Duodenal mucosa (tissue), 2 donors: Measurements from ENCODE around the gene FEM1C.

Experiments
- H3K27ac ChIP-seq: one replicate; pipeline ENCODE4 v1.7.0; 2013; ENCODE audit warnings: low read depth, low read length
- H3K27me3 ChIP-seq, 2 donors: one replicate each; pipeline ENCODE4 v1.7.0; 2013; ENCODE audit warnings: low read length in 2 of 2, control low read depth in 1 of 2; ENCODE audit not compliant: insufficient read depth in 2 of 2, control insufficient read depth in 1 of 2
- H3K36me3 ChIP-seq, 2 donors: one replicate each; pipeline ENCODE4 v1.7.0; 2013; ENCODE audit warnings: low read length in 2 of 2, control low read depth in 1 of 2; ENCODE audit not compliant: insufficient read depth in 2 of 2, control insufficient read depth in 1 of 2
- H3K4me1 ChIP-seq, 2 donors: one replicate each; pipeline ENCODE4 v1.7.0; 2013; ENCODE audit warnings: low read length in 2 of 2, control low read depth in 1 of 2; ENCODE audit not compliant: insufficient read depth in 2 of 2, control insufficient read depth in 1 of 2
- H3K4me3 ChIP-seq, 2 donors: one replicate each; pipeline ENCODE4 v1.7.0; 2013; ENCODE audit warnings: low read length in 2 of 2, low read depth in 1 of 2
- H3K9ac ChIP-seq, 2 donors: one replicate each; pipeline ENCODE4 v1.7.0; 2013; ENCODE audit warnings: low read length in 2 of 2, low read depth in 1 of 2
- H3K9me3 ChIP-seq, 2 donors: one replicate each; pipeline ENCODE4 v1.7.0; 2013; ENCODE audit warnings: low read length in 2 of 2, control low read depth in 1 of 2; ENCODE audit not compliant: control insufficient read depth in 1 of 2

The FEM1C gene

GRCh38 chr5:115558388-115558956, 13.9 kb upstream of the FEM1C start:
- no peaks in the 10 kb centered on the region for H3K36me3 ChIP-seq
- H3K27ac ChIP-seq = no peak overlapping the region
- H3K9ac ChIP-seq = no peak overlapping the region
- H3K4me1 ChIP-seq = peaks cover 0 to 8% of the 10 kb centered on the region in 2 donors
- no peaks in the 10 kb centered on the region for H3K27me3 ChIP-seq
- H3K4me3 ChIP-seq = no peak overlapping the region
- no peaks in the 10 kb centered on the region for H3K9me3 ChIP-seq

- Histone ChIP-seq H3K36me3 (no peaks in the 10 kb centered on the region), H3K4me1 (peaks cover 0 to 8% of the 10 kb centered on the region in 2 donors), H3K9me3 (no peaks in the 10 kb centered on the region), H3K4me3 (no peak overlapping the region), H3K27ac (no peak overlapping the region), H3K27me3 (no peaks in the 10 kb centered on the region), H3K9ac (no peak overlapping the region)
Observed at GRCh38 chr5:115557667-115558387, 13.3 kb upstream of the FEM1C start.

GRCh38 chr5:115556276-115556675, 11.7 kb upstream of the FEM1C start:
- no peaks in the 10 kb centered on the region for H3K36me3 ChIP-seq
- H3K4me3 ChIP-seq = no peak overlapping the region
- no peaks in the 10 kb centered on the region for H3K9me3 ChIP-seq
- H3K9ac ChIP-seq = no peak overlapping the region
- no peaks in the 10 kb centered on the region for H3K27me3 ChIP-seq
- no peak overlapping the region for H3K27ac ChIP-seq
- peaks cover 0 to 8% of the 10 kb centered on the region in 2 donors for H3K4me1 ChIP-seq

GRCh38 chr5:115555084-115555633, 10.6 kb upstream of the FEM1C start:
- Histone ChIP-seq H3K36me3 (no peaks in the 10 kb centered on the region), H3K9ac (no peak overlapping the region), H3K9me3 (no peaks in the 10 kb centered on the region), H3K4me1 (peaks cover 0 to 8% of the 10 kb centered on the region in 2 donors), H3K27me3 (no peaks in the 10 kb centered on the region), H3K27ac (no peak overlapping the region), H3K4me3 (no peak overlapping the region)

DNA sequence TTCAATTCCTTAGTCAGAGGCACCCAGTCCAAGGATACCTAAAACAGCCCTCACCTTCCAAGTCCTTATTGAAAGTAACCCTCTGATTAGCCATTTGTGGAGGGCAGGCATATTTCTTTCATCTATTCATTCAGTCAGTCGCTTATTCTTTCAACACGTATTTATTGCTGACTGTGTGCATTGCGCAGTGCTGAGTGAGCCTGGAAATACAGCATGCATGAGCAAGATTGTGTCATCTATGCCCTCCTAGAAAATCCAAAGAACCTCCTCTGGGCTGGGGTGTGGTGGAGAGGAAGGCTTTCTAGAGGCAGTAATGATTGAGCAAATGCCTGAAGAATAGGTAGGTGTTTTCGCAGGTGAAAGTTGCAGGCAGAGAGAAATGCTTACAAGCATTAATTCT, 8.5 kb upstream of the FEM1C start:
- H3K4me3 ChIP-seq = no peak overlapping the region
- H3K36me3 ChIP-seq = no peaks in the 10 kb centered on the region
- no peaks in the 10 kb centered on the region for H3K9me3 ChIP-seq
- no peak overlapping the region for H3K9ac ChIP-seq
- H3K27me3 ChIP-seq = no peaks in the 10 kb centered on the region
- H3K27ac ChIP-seq = no peak overlapping the region
- peaks cover 0 to 4% of the 10 kb centered on the region in 2 donors for H3K4me1 ChIP-seq

DNA sequence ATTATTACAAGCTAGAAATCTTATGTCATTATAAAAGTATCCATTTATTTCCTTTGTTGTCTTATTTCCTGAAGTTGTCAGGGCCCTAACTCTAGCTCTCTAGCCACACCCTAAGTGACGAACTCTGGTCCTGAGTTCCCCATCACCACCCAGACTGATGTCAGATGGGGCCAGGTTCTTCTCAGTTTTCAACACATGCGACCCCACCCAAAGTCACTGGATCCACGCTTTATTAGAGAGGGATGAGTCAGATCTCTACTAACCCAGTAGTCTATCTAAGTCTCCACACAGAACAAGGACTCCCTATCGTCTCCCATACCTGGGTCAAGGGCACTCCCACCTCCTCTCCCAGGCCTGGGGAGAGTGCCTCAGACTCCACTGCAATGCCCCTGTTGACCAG, 6.8 kb upstream of the FEM1C start:
- Histone ChIP-seq H3K9ac (no peak overlapping the region), H3K9me3 (peaks cover 0 to 3% of the 10 kb centered on the region in 2 donors), H3K27me3 (no peaks in the 10 kb centered on the region), H3K4me3 (no peak overlapping the region), H3K27ac (no peak overlapping the region), H3K4me1 (no peaks in the 10 kb centered on the region), H3K36me3 (no peaks in the 10 kb centered on the region)

GRCh38 chr5:115549154-115549553, 4.6 kb upstream of the FEM1C start:
- H3K4me3 ChIP-seq = no peak overlapping the region
- H3K9me3 ChIP-seq = peaks cover 0 to 14% of the 10 kb centered on the region in 2 donors
- H3K27ac ChIP-seq = no peak overlapping the region
- H3K27me3 ChIP-seq = no peaks in the 10 kb centered on the region
- no peak overlapping the region for H3K9ac ChIP-seq
- H3K36me3 ChIP-seq = no peaks in the 10 kb centered on the region
- no peaks in the 10 kb centered on the region for H3K4me1 ChIP-seq

GRCh38 chr5:115548683-115549082, 4.1 kb upstream of the FEM1C start:
- H3K9ac ChIP-seq = no peak overlapping the region
- H3K4me1 ChIP-seq = no peaks in the 10 kb centered on the region
- no peaks in the 10 kb centered on the region for H3K27me3 ChIP-seq
- no peak overlapping the region for H3K4me3 ChIP-seq
- no peaks in the 10 kb centered on the region for H3K36me3 ChIP-seq
- peaks cover 0 to 14% of the 10 kb centered on the region in 2 donors for H3K9me3 ChIP-seq
- no peak overlapping the region for H3K27ac ChIP-seq

- H3K4me3 ChIP-seq = peak overlapping the region; percentile 41 to 56
- H3K27ac ChIP-seq = no peak overlapping the region
- peaks cover 0 to 14% of the 10 kb centered on the region in 2 donors for H3K9me3 ChIP-seq
- H3K4me1 ChIP-seq = peaks cover 14 to 21% of the 10 kb centered on the region in 2 donors
- H3K9ac ChIP-seq = peak overlapping the region in 1 of 2 donors; percentile 52
- H3K36me3 ChIP-seq = peaks cover 4 to 5% of the 10 kb centered on the region in 2 donors
- H3K27me3 ChIP-seq = no peaks in the 10 kb centered on the region
Observed at GRCh38 chr5:115545351-115545882, 842 bp upstream of the FEM1C start.

GRCh38 chr5:115544043-115544435, 536 bp downstream of the FEM1C start:
- H3K9ac ChIP-seq = peak overlapping the region; percentile 91 to 97
- peaks cover 25 to 34% of the 10 kb centered on the region in 2 donors for H3K4me1 ChIP-seq
- H3K36me3 ChIP-seq = peaks cover 4 to 12% of the 10 kb centered on the region in 2 donors
- no peaks in the 10 kb centered on the region for H3K27me3 ChIP-seq
- peak overlapping the region; percentile 68 to 91 for H3K4me3 ChIP-seq
- H3K27ac ChIP-seq = peak overlapping the region; percentile 99
- H3K9me3 ChIP-seq = peaks cover 0 to 14% of the 10 kb centered on the region in 2 donors
